Fibroblast of mammary gland (primary cell): ENCODE measurements around the gene C1QA.
"Not testable (repeated sequence)": the region's sequence is repeated elsewhere in the genome, so short reads cannot be mapped to it uniquely, and the experiment has no call there.

ENCODE experiments used
- DNase-seq: peaks from one replicate; pipeline ENCODE4 v3.0.0-alpha.2; 2010; ENCODE audit warnings: low read depth
- H3K4me3 ChIP-seq: 2 replicates; pipeline ENCODE4 v1.5.1; 2011; ENCODE audit warnings: low read depth, mild to moderate bottlenecking, low read length, moderate library complexity; ENCODE audit not compliant: control insufficient read depth
- CTCF ChIP-seq: conservative IDR thresholded peaks from 2 replicates; pipeline ENCODE4 v1.5.1; 2011; ENCODE audit warnings: low read depth, low read length, inconsistent platforms; ENCODE audit not compliant: control insufficient read depth, insufficient read depth

Gene C1QA

GRCh38 chr1:22662986-22663408, 26.6 kb downstream of the C1QA start:
- H3K4me3 ChIP-seq = no peak overlapping the region
- DNase-seq = no peak
- no peak for TF ChIP-seq CTCF

GRCh38 chr1:22665752-22666151, 29.3 kb downstream of the C1QA start:
- TF ChIP-seq CTCF = peak; percentile 44
- DNase-seq = peak; percentile 18
- H3K4me3 ChIP-seq = no peak overlapping the region

GRCh38 chr1:22666412-22666811, 30.0 kb downstream of the C1QA start:
- DNase-seq = no peak
- H3K4me3 ChIP-seq = no peak overlapping the region
- no peak for TF ChIP-seq CTCF

- not testable (repeated sequence) for H3K4me3 ChIP-seq, DNase-seq
Measured at GRCh38 chr1:22668840-22669239, 32.4 kb downstream of the C1QA start.

GRCh38 chr1:22670352-22670975, 34.0 kb downstream of the C1QA start:
- TF ChIP-seq CTCF = no peak
- no peak for DNase-seq
- no peak overlapping the region for H3K4me3 ChIP-seq

- no peak overlapping the region for H3K4me3 ChIP-seq
- DNase-seq = no peak
- no peak for TF ChIP-seq CTCF
Measured at GRCh38 chr1:22671999-22672398, 35.6 kb downstream of the C1QA start.

GRCh38 chr1:22673486-22674409, 37.3 kb downstream of the C1QA start:
- no peak overlapping the region for H3K4me3 ChIP-seq
- DNase-seq = peak; percentile 62
- TF ChIP-seq CTCF = peak; percentile 88
